ENCODE results near the gene DNAH7. TPM values are rescaled to one million over a fixed set of nuclear protein-coding genes. Genes with fewer than 3 reads are reported as not detected.

Gene DNAH7
- total RNA-seq, 1 donor from 2014 or later, result 9.2 TPM

DNA sequence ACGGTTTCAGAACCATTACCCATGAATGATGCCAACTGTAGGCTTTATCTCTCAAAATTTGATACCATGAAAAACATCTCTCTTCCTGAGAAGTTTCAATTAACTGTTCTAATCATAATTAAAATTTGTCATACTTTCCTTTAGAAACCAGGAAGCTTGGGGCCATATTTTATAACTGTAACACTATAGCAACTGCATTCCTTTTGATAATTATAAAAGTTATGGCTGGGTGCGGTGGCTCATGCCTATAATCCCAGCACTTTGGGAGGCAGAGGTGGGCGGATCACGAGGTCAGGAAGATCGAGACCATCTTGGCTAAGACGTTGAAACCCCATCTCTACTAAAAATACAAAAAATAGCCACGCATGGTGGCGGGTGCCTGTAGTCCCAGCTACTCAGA, 70.6 kb downstream of the DNAH7 start:
- no peak for DNase-seq
- no peaks in the 10 kb centered on the region for H3K27me3 ChIP-seq (ENCODE audit: low read depth)
- TF ChIP-seq, protein P1, sequence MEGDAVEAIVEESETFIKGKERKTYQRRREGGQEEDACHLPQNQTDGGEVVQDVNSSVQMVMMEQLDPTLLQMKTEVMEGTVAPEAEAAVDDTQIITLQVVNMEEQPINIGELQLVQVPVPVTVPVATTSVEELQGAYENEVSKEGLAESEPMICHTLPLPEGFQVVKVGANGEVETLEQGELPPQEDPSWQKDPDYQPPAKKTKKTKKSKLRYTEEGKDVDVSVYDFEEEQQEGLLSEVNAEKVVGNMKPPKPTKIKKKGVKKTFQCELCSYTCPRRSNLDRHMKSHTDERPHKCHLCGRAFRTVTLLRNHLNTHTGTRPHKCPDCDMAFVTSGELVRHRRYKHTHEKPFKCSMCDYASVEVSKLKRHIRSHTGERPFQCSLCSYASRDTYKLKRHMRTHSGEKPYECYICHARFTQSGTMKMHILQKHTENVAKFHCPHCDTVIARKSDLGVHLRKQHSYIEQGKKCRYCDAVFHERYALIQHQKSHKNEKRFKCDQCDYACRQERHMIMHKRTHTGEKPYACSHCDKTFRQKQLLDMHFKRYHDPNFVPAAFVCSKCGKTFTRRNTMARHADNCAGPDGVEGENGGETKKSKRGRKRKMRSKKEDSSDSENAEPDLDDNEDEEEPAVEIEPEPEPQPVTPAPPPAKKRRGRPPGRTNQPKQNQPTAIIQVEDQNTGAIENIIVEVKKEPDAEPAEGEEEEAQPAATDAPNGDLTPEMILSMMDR (IDR thresholded peaks at IDR 0.05), result no peak
- no peak overlapping the region for H3K27ac ChIP-seq
- H3K9me3 ChIP-seq, result no peaks in the 10 kb centered on the region
- no peaks in the 10 kb centered on the region for H3K4me1 ChIP-seq
- no peak overlapping the region for H3K4me3 ChIP-seq
- no peaks in the 10 kb centered on the region for H3K36me3 ChIP-seq
- ATAC-seq, result no peak
- intact Hi-C loops (cut with DNase I), result no loop called here

DNA sequence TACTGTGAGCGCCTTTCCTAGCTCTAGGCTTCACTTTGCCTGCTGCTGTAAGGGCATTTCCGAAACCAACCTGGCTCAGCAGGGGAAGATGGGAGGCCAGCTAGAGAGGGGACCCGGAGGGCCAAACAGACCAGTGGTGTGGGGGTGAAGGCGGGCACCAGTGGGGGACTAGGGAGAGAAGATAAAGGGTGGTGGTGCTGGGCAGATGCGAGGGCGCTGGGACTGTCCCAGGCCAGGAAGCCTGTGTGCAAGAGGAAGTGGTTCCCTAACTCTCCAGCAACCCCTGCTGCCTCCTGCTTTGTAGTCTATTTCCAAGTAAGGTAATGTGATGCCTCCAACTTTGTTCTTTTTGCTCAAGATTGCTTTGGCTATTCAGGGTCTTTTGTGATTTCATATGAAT, 73.1 kb downstream of the DNAH7 start:
- intact Hi-C loops (cut with DNase I), result no loop called here
- no peaks in the 10 kb centered on the region for H3K27me3 ChIP-seq (ENCODE audit: low read depth)
- H3K9me3 ChIP-seq, result no peaks in the 10 kb centered on the region
- ATAC-seq (no peak), DNase-seq (no peak)
- no peak overlapping the region for H3K27ac ChIP-seq
- H3K4me1 ChIP-seq, result no peaks in the 10 kb centered on the region
- H3K4me3 ChIP-seq, result no peak overlapping the region
- TF ChIP-seq, protein P1 (IDR thresholded peaks at IDR 0.05), result no peak
- H3K36me3 ChIP-seq, result no peaks in the 10 kb centered on the region

DNA sequence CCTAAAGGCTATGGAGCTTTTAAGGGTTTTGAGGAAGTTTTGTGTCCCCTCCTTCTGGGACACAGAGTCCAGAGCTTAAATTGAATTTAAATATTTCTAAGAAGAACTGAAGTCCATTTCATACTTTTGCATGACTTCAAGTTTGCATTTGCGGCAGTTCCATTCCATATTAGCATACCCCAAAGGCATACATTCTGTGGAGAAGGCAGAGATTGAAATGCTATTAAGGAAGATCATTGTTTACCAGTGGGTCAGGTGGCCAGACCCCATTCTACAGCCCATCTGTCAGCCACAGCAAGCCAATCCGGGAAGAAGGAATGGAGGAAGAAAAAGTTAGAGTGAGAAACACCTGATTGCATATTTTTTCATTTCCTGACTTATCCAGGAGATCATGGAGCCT, 75.0 kb downstream of the DNAH7 start:
- intact Hi-C loops (cut with DNase I), result no loop called here
- Histone ChIP-seq H3K4me3 (no peak overlapping the region), H3K9me3 (no peaks in the 10 kb centered on the region), H3K36me3 (no peaks in the 10 kb centered on the region), H3K27me3 (ENCODE audit: low read depth) (no peaks in the 10 kb centered on the region), H3K27ac (no peak overlapping the region), H3K4me1 (no peaks in the 10 kb centered on the region)
- DNase-seq (no peak), ATAC-seq (no peak)
- TF ChIP-seq, protein P1 (IDR thresholded peaks at IDR 0.05), result no peak

DNA sequence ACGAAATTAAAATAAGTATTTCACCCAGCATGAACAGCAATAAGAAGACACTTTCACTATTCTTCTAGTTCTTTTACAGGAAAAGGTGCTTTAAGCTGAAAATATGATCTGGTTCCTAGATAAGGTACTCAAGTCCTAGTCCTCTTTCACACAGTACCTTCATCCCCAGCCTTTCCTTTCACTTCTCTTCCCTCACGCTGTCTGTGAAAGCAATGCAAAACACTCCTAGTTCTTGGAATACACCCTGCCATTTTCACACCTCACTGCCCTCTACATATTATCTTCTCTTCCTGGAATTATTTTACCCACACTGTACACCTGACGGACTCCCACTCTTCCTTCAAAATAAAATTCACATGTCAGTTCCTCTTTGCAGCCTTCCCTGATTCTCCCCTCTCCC, 82.9 kb downstream of the DNAH7 start:
- TF ChIP-seq, protein P1 (IDR thresholded peaks at IDR 0.05), result no peak
- DNase-seq, result no peak
- H3K4me3 ChIP-seq, result no peak overlapping the region
- no peaks in the 10 kb centered on the region for H3K36me3 ChIP-seq
- intact Hi-C loops (cut with DNase I), result no loop called here
- no peaks in the 10 kb centered on the region for H3K9me3 ChIP-seq
- H3K4me1 ChIP-seq, result no peaks in the 10 kb centered on the region
- ATAC-seq, result no peak
- no peaks in the 10 kb centered on the region for H3K27me3 ChIP-seq (ENCODE audit: low read depth)
- no peak overlapping the region for H3K27ac ChIP-seq

GRCh38 chr2:195984923-195985726, 83.5 kb downstream of the DNAH7 start:
- Histone ChIP-seq H3K27ac (no peak overlapping the region), H3K36me3 (no peaks in the 10 kb centered on the region), H3K4me1 (no peaks in the 10 kb centered on the region), H3K27me3 (ENCODE audit: low read depth) (no peaks in the 10 kb centered on the region), H3K9me3 (no peaks in the 10 kb centered on the region), H3K4me3 (no peak overlapping the region)
- TF ChIP-seq, protein P1 (IDR thresholded peaks at IDR 0.05), result no peak
- ATAC-seq (no peak), DNase-seq (no peak)
- intact Hi-C loops (cut with DNase I), result no loop called here
